ENCODE data around the gene SH2D1B.
"Not testable (repeated sequence)": the region's sequence is repeated elsewhere in the genome, so short reads cannot be mapped to it uniquely, and the experiment has no call there.

The SH2D1B gene

GRCh38 chr1:162420120-162420519 lies 8.2 kb upstream of the SH2D1B start:
- Histone ChIP-seq H3K79me2 (ENCODE audit: control insufficient read depth, insufficient read depth, low read length, unreplicated experiment) (no peaks in the 10 kb centered on the region), H3K36me3 (ENCODE audit: insufficient read depth, low read length) (no peaks in the 10 kb centered on the region), H3K4me3 (ENCODE audit: low read depth, low read length) (no peak overlapping the region), H3K27me3 (ENCODE audit: insufficient read depth, low read length) (no peaks in the 10 kb centered on the region), H3K4me1 (ENCODE audit: control insufficient read depth, insufficient read depth, low read length, unreplicated experiment) (no peaks in the 10 kb centered on the region), H3K27ac (ENCODE audit: low read depth, low read length) (no peak overlapping the region), H2AFZ (ENCODE audit: low read length, unreplicated experiment) (no peak overlapping the region)

- not testable (repeated sequence) for H3K36me3 ChIP-seq (ENCODE audit: insufficient read depth, low read length); H3K4me1 ChIP-seq (ENCODE audit: control insufficient read depth, insufficient read depth, low read length, unreplicated experiment); H2AFZ ChIP-seq (ENCODE audit: low read length, unreplicated experiment); H3K4me3 ChIP-seq (ENCODE audit: low read depth, low read length); H3K27ac ChIP-seq (ENCODE audit: low read depth, low read length); H3K79me2 ChIP-seq (ENCODE audit: control insufficient read depth, insufficient read depth, low read length, unreplicated experiment); H3K27me3 ChIP-seq (ENCODE audit: insufficient read depth, low read length)
These were observed 7.6 kb upstream of the SH2D1B start for GRCh38 chr1:162419450-162419931.

GRCh38 chr1:162418584-162418983 lies 6.6 kb upstream of the SH2D1B start:
- H3K27me3 ChIP-seq (ENCODE audit: insufficient read depth, low read length); H3K4me3 ChIP-seq (ENCODE audit: low read depth, low read length); H2AFZ ChIP-seq (ENCODE audit: low read length, unreplicated experiment); H3K79me2 ChIP-seq (ENCODE audit: control insufficient read depth, insufficient read depth, low read length, unreplicated experiment); H3K27ac ChIP-seq (ENCODE audit: low read depth, low read length); H3K36me3 ChIP-seq (ENCODE audit: insufficient read depth, low read length); H3K4me1 ChIP-seq (ENCODE audit: control insufficient read depth, insufficient read depth, low read length, unreplicated experiment): not testable (repeated sequence)

- H3K27me3 ChIP-seq (ENCODE audit: insufficient read depth, low read length), result no peaks in the 10 kb centered on the region
- no peaks in the 10 kb centered on the region for H3K79me2 ChIP-seq (ENCODE audit: control insufficient read depth, insufficient read depth, low read length, unreplicated experiment)
- H3K36me3 ChIP-seq (ENCODE audit: insufficient read depth, low read length), result no peaks in the 10 kb centered on the region
- H2AFZ ChIP-seq (ENCODE audit: low read length, unreplicated experiment), result no peak overlapping the region
- H3K27ac ChIP-seq (ENCODE audit: low read depth, low read length), result no peak overlapping the region
- H3K4me1 ChIP-seq (ENCODE audit: control insufficient read depth, insufficient read depth, low read length, unreplicated experiment), result no peaks in the 10 kb centered on the region
- no peak overlapping the region for H3K4me3 ChIP-seq (ENCODE audit: low read depth, low read length)
These were observed 5.7 kb upstream of the SH2D1B start for GRCh38 chr1:162417650-162418049.

- H2AFZ ChIP-seq (ENCODE audit: low read length, unreplicated experiment), result no peak overlapping the region
- no peaks in the 10 kb centered on the region for H3K36me3 ChIP-seq (ENCODE audit: insufficient read depth, low read length)
- H3K79me2 ChIP-seq (ENCODE audit: control insufficient read depth, insufficient read depth, low read length, unreplicated experiment), result no peaks in the 10 kb centered on the region
- H3K27ac ChIP-seq (ENCODE audit: low read depth, low read length), result no peak overlapping the region
- no peak overlapping the region for H3K4me3 ChIP-seq (ENCODE audit: low read depth, low read length)
- no peaks in the 10 kb centered on the region for H3K4me1 ChIP-seq (ENCODE audit: control insufficient read depth, insufficient read depth, low read length, unreplicated experiment)
- H3K27me3 ChIP-seq (ENCODE audit: insufficient read depth, low read length), result no peaks in the 10 kb centered on the region
These were observed 5.0 kb upstream of the SH2D1B start for GRCh38 chr1:162416909-162417308.

DNA sequence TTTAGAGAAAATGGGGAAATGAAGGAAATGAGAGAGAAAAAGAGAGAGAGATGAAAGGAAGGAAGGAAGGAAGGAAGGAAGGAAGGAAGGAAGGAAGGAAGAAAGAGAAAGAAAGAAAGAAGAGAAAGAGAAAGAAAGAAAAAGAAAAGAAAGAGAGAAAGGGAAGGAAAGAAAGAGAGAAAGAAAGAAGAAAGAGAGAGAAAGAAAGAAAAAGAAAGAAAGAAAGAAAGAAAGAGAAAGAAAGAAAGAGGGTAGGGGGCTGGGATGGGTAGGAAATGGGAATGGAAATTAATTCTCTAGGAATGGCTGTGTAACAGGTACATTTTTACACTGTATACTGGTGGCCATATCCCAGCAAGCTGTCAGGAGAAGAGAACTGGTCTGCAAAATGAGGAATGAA lies 4.3 kb upstream of the SH2D1B start:
- Histone ChIP-seq H3K4me3 (ENCODE audit: low read depth, low read length) (no peak overlapping the region), H2AFZ (ENCODE audit: low read length, unreplicated experiment) (no peak overlapping the region), H3K36me3 (ENCODE audit: insufficient read depth, low read length) (no peaks in the 10 kb centered on the region), H3K79me2 (ENCODE audit: control insufficient read depth, insufficient read depth, low read length, unreplicated experiment) (no peaks in the 10 kb centered on the region), H3K27me3 (ENCODE audit: insufficient read depth, low read length) (no peaks in the 10 kb centered on the region), H3K4me1 (ENCODE audit: control insufficient read depth, insufficient read depth, low read length, unreplicated experiment) (no peaks in the 10 kb centered on the region), H3K27ac (ENCODE audit: low read depth, low read length) (no peak overlapping the region)

- Histone ChIP-seq H3K27me3 (ENCODE audit: insufficient read depth, low read length) (no peaks in the 10 kb centered on the region), H3K4me3 (ENCODE audit: low read depth, low read length) (no peak overlapping the region), H3K79me2 (ENCODE audit: control insufficient read depth, insufficient read depth, low read length, unreplicated experiment) (no peaks in the 10 kb centered on the region), H3K27ac (ENCODE audit: low read depth, low read length) (no peak overlapping the region), H3K36me3 (ENCODE audit: insufficient read depth, low read length) (no peaks in the 10 kb centered on the region), H3K4me1 (ENCODE audit: control insufficient read depth, insufficient read depth, low read length, unreplicated experiment) (peaks cover 31% of the 10 kb centered on the region), H2AFZ (ENCODE audit: low read length, unreplicated experiment) (peak overlapping the region; percentile 39)
These were observed 4.4 kb downstream of the SH2D1B start for GRCh38 chr1:162407539-162407938.

GRCh38 chr1:162406811-162407210 lies 5.1 kb downstream of the SH2D1B start:
- no peaks in the 10 kb centered on the region for H3K79me2 ChIP-seq (ENCODE audit: control insufficient read depth, insufficient read depth, low read length, unreplicated experiment)
- no peaks in the 10 kb centered on the region for H3K27me3 ChIP-seq (ENCODE audit: insufficient read depth, low read length)
- H3K27ac ChIP-seq (ENCODE audit: low read depth, low read length), result no peak overlapping the region
- peaks cover 31% of the 10 kb centered on the region for H3K4me1 ChIP-seq (ENCODE audit: control insufficient read depth, insufficient read depth, low read length, unreplicated experiment)
- no peak overlapping the region for H3K4me3 ChIP-seq (ENCODE audit: low read depth, low read length)
- no peaks in the 10 kb centered on the region for H3K36me3 ChIP-seq (ENCODE audit: insufficient read depth, low read length)
- H2AFZ ChIP-seq (ENCODE audit: low read length, unreplicated experiment), result no peak overlapping the region

DNA sequence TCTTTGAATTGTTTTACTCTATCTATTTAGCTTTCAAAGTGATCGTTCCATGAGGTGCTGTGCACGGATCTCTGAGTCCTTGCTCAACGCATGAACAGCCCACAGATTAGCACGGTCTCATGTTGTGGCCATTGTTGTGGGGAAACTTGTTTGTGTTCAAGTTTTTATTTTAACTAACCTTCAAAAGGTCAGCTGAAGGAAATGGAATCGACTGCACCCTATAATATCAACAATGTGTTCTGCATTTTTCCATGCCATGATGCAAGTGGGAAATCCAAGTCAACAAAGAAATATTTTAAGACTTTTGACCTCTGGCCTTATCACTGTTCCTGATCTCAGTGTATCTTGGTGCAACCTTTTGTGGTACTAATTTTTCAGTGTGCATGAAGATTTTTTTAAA lies 6.1 kb downstream of the SH2D1B start:
- no peak overlapping the region for H3K4me3 ChIP-seq (ENCODE audit: low read depth, low read length)
- H3K79me2 ChIP-seq (ENCODE audit: control insufficient read depth, insufficient read depth, low read length, unreplicated experiment), result no peaks in the 10 kb centered on the region
- H3K27me3 ChIP-seq (ENCODE audit: insufficient read depth, low read length), result no peaks in the 10 kb centered on the region
- no peak overlapping the region for H2AFZ ChIP-seq (ENCODE audit: low read length, unreplicated experiment)
- no peaks in the 10 kb centered on the region for H3K36me3 ChIP-seq (ENCODE audit: insufficient read depth, low read length)
- H3K27ac ChIP-seq (ENCODE audit: low read depth, low read length), result peak overlapping the region; percentile 90
- H3K4me1 ChIP-seq (ENCODE audit: control insufficient read depth, insufficient read depth, low read length, unreplicated experiment), result peaks cover 31% of the 10 kb centered on the region

DNA sequence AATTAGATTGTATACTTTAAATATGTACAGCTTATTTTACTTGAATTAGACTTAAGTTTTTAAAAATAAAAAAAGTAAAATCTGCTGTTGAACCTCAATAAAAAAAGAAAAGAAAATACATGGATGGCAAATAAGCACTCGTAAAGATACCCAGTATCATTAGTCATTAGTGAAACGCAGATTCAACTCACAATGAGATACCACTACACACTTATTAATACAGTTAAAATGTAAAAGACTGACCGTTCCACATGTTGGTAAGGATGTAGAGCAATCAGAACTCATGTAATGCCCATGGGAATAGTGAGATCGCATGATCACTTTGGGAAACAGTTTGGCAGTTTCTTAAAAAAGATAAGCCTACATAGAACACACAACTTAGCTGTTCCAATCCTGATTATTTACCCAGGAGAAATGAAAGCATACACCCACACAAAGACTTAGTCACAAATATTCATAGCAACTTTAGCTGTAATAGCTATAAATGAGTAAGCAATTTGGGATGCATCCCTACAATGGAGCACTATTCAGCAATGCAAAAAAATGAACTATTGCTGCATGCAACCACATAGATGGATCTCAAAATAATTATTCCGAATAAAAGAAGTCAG lies 7.3 kb downstream of the SH2D1B start:
- no peaks in the 10 kb centered on the region for H3K79me2 ChIP-seq (ENCODE audit: control insufficient read depth, insufficient read depth, low read length, unreplicated experiment)
- peaks cover 31% of the 10 kb centered on the region for H3K4me1 ChIP-seq (ENCODE audit: control insufficient read depth, insufficient read depth, low read length, unreplicated experiment)
- no peaks in the 10 kb centered on the region for H3K27me3 ChIP-seq (ENCODE audit: insufficient read depth, low read length)
- no peaks in the 10 kb centered on the region for H3K36me3 ChIP-seq (ENCODE audit: insufficient read depth, low read length)
- peak overlapping the region; percentile 29 for H2AFZ ChIP-seq (ENCODE audit: low read length, unreplicated experiment)
- peak overlapping the region; percentile 90 for H3K27ac ChIP-seq (ENCODE audit: low read depth, low read length)
- peak overlapping the region; percentile 59 for H3K4me3 ChIP-seq (ENCODE audit: low read depth, low read length)

- Histone ChIP-seq H3K4me1 (ENCODE audit: control insufficient read depth, insufficient read depth, low read length, unreplicated experiment) (peaks cover 15% of the 10 kb centered on the region), H3K4me3 (ENCODE audit: low read depth, low read length) (no peak overlapping the region), H3K27me3 (ENCODE audit: insufficient read depth, low read length) (no peaks in the 10 kb centered on the region), H2AFZ (ENCODE audit: low read length, unreplicated experiment) (no peak overlapping the region), H3K79me2 (ENCODE audit: control insufficient read depth, insufficient read depth, low read length, unreplicated experiment) (no peaks in the 10 kb centered on the region), H3K36me3 (ENCODE audit: insufficient read depth, low read length) (no peaks in the 10 kb centered on the region), H3K27ac (ENCODE audit: low read depth, low read length) (no peak overlapping the region)
These were observed 11.1 kb downstream of the SH2D1B start for GRCh38 chr1:162400790-162401355.
